ENCODE data around the gene RAB30.

DNA sequence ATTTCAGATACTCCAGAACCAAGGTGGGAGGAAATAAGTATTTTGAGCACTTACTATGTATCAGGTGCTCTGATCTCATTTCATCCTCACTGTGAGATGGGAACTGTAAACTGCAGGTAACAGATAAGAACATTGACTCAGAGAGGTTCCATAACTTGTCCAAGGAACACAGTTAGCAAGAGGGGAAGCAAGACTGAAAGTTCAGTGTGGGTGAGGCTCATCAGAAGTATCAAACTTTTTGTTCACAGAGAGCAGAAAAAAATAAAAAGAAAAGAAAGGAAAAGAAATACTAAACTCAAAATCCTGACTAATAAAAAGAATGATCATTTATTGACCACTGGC lies 37.1 kb downstream of the RAB30 start:
- TF ChIP-seq, protein P1, sequence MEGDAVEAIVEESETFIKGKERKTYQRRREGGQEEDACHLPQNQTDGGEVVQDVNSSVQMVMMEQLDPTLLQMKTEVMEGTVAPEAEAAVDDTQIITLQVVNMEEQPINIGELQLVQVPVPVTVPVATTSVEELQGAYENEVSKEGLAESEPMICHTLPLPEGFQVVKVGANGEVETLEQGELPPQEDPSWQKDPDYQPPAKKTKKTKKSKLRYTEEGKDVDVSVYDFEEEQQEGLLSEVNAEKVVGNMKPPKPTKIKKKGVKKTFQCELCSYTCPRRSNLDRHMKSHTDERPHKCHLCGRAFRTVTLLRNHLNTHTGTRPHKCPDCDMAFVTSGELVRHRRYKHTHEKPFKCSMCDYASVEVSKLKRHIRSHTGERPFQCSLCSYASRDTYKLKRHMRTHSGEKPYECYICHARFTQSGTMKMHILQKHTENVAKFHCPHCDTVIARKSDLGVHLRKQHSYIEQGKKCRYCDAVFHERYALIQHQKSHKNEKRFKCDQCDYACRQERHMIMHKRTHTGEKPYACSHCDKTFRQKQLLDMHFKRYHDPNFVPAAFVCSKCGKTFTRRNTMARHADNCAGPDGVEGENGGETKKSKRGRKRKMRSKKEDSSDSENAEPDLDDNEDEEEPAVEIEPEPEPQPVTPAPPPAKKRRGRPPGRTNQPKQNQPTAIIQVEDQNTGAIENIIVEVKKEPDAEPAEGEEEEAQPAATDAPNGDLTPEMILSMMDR (IDR thresholded peaks at IDR 0.05; ENCODE audit: insufficient read depth, low read length, poor library complexity, severe bottlenecking): no peak
- no peak for TF ChIP-seq EZH2phosphoT487 (conservative IDR thresholded peaks at IDR 0.05; ENCODE audit: low read length)
